ENCODE results near the gene SLCO1A2. TPM values are rescaled to one million over a fixed set of nuclear protein-coding genes. Genes with fewer than 3 reads are reported as not detected.

Gene SLCO1A2
- total and polyA plus RNA-seq, 2 of the 4 experiments (the other 2 are of a cell fraction): not detected

DNA sequence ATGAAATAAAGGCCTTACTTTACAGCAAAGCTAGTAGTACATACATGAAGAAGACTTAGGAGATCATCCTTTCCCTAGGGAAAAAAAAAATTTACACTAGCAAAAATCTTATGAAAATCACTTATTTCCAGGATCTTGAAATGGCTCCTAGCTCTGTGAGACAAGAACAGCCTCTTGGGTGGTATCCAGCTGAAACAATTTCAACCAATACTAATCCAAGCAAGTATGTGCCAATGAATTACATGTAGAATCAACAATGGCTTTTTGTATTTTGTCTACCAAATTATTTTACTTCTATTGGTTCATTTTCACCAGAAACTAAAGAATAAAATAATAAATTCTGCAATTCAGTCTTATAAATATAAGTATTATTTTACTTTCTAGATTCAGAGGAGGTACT, 2.7 kb upstream of the SLCO1A2 start:
- H4K20me1 ChIP-seq (ENCODE audit: insufficient read depth, low read length): no peaks in the 10 kb centered on the region
- no peak overlapping the region for H3K14ac ChIP-seq (replicated peaks; ENCODE audit: low read depth, low read length)
- no peak overlapping the region for H3K4me3 ChIP-seq (ENCODE audit: insufficient read depth, low read depth, low read length)
- no peak overlapping the region for H3K9ac ChIP-seq (ENCODE audit: low read depth, low read length)
- H3K27ac ChIP-seq (ENCODE audit: insufficient read depth, low read length): no peak overlapping the region
- 0 out of 2 replicates have a peak, but pooled peaks cover 2% of the 10 kb centered on the region for H3K9me3 ChIP-seq (ENCODE audit: control insufficient read depth, insufficient read depth, low read length)
- no peaks in the 10 kb centered on the region for H3K79me1 ChIP-seq (ENCODE audit: low read depth in 1 of 2, low read length in 2 of 2)
- TF ChIP-seq MAZ (IDR thresholded peaks at IDR 0.05; ENCODE audit: borderline replicate concordance, low read depth, low read length): no peak
- no peak for TF ChIP-seq RCOR1 (IDR thresholded peaks at IDR 0.05; ENCODE audit: insufficient replicate concordance, low read length)
- no peak for TF ChIP-seq FOS (IDR thresholded peaks at IDR 0.05; ENCODE audit: low read depth, low read length)
- no peak for TF ChIP-seq RFX5 (IDR thresholded peaks at IDR 0.05; ENCODE audit: low read depth, low read length)
- TF ChIP-seq NFE2L2 (IDR thresholded peaks at IDR 0.05; ENCODE audit: low read depth, low read length): no peak
- TF ChIP-seq, protein P1, sequence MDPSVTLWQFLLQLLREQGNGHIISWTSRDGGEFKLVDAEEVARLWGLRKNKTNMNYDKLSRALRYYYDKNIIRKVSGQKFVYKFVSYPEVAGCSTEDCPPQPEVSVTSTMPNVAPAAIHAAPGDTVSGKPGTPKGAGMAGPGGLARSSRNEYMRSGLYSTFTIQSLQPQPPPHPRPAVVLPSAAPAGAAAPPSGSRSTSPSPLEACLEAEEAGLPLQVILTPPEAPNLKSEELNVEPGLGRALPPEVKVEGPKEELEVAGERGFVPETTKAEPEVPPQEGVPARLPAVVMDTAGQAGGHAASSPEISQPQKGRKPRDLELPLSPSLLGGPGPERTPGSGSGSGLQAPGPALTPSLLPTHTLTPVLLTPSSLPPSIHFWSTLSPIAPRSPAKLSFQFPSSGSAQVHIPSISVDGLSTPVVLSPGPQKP (IDR thresholded peaks at IDR 0.05; ENCODE audit: borderline replicate concordance, low read depth, low read length): no peak
- TF ChIP-seq CEBPB (IDR thresholded peaks at IDR 0.05; ENCODE audit: low read depth, low read length): no peak
- TF ChIP-seq, protein P2, sequence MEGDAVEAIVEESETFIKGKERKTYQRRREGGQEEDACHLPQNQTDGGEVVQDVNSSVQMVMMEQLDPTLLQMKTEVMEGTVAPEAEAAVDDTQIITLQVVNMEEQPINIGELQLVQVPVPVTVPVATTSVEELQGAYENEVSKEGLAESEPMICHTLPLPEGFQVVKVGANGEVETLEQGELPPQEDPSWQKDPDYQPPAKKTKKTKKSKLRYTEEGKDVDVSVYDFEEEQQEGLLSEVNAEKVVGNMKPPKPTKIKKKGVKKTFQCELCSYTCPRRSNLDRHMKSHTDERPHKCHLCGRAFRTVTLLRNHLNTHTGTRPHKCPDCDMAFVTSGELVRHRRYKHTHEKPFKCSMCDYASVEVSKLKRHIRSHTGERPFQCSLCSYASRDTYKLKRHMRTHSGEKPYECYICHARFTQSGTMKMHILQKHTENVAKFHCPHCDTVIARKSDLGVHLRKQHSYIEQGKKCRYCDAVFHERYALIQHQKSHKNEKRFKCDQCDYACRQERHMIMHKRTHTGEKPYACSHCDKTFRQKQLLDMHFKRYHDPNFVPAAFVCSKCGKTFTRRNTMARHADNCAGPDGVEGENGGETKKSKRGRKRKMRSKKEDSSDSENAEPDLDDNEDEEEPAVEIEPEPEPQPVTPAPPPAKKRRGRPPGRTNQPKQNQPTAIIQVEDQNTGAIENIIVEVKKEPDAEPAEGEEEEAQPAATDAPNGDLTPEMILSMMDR (conservative IDR thresholded peaks at IDR 0.05; ENCODE audit: low read depth, low read length): no peak
- TF ChIP-seq, protein P3, sequence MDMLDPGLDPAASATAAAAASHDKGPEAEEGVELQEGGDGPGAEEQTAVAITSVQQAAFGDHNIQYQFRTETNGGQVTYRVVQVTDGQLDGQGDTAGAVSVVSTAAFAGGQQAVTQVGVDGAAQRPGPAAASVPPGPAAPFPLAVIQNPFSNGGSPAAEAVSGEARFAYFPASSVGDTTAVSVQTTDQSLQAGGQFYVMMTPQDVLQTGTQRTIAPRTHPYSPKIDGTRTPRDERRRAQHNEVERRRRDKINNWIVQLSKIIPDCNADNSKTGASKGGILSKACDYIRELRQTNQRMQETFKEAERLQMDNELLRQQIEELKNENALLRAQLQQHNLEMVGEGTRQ (IDR thresholded peaks at IDR 0.05; ENCODE audit: low read depth, low read length): no peak
- no peak for TF ChIP-seq SMC3 (IDR thresholded peaks at IDR 0.05; ENCODE audit: low read depth, low read length)
- TF ChIP-seq MAFK (IDR thresholded peaks at IDR 0.05; ENCODE audit: low read depth, low read length): no peak
- TF ChIP-seq POLR2A (IDR thresholded peaks at IDR 0.05; ENCODE audit: low read depth, low read length): no peak
- no peak for TF ChIP-seq CHD1 (IDR thresholded peaks at IDR 0.05; ENCODE audit: low read depth, low read length)
- no peak for TF ChIP-seq BHLHE40 (IDR thresholded peaks at IDR 0.05; ENCODE audit: low read depth, low read length)
- H3K18ac ChIP-seq (ENCODE audit: low read depth, low read length): no peak overlapping the region
- H2BK5ac ChIP-seq (ENCODE audit: low read depth, low read length, poor library complexity, severe bottlenecking): no peak overlapping the region
- no peaks in the 10 kb centered on the region for H3K27me3 ChIP-seq (ENCODE audit: control insufficient read depth, insufficient read depth, low read length)
- no peak overlapping the region for H3K23ac ChIP-seq (ENCODE audit: low read depth, low read length)
- no peak overlapping the region for H2AFZ ChIP-seq (replicated peaks; ENCODE audit: low read length, poor library complexity)
- H4K91ac ChIP-seq (ENCODE audit: insufficient read depth, low read depth, low read length): no peak overlapping the region
- no peaks in the 10 kb centered on the region for H3K4me1 ChIP-seq (ENCODE audit: control insufficient read depth, insufficient read depth, low read length)
- H3K56ac ChIP-seq (ENCODE audit: extremely low read depth, insufficient read depth, low read length): no peak overlapping the region
- H4K5ac ChIP-seq (ENCODE audit: low read depth, low read length): no peak overlapping the region
- no peak overlapping the region for H4K8ac ChIP-seq (ENCODE audit: low read depth in 2 of 2, low read length in 2 of 2)
- H3K9me1 ChIP-seq (ENCODE audit: insufficient read depth, low read length): no peaks in the 10 kb centered on the region
- no peak overlapping the region for H2BK15ac ChIP-seq (ENCODE audit: low read depth, low read length)
- no peak overlapping the region for H2BK120ac ChIP-seq (ENCODE audit: low read depth, low read length)
- in situ Hi-C loops (cut with MboI; ENCODE audit: low sequenced_read_pairs): no loop called here
- no peak for ATAC-seq (ENCODE audit: low read depth)
- intact Hi-C loops (cut with micrococcal nuclease): no loop called here
- H2AK9ac ChIP-seq (replicated peaks; ENCODE audit: low read depth, low read length, poor library complexity): no peak overlapping the region
- no peak overlapping the region for H2AK5ac ChIP-seq (ENCODE audit: low read depth, low read length)
- no peak overlapping the region for H2BK20ac ChIP-seq (ENCODE audit: low read depth, low read length)
- CTCF ChIA-PET: no interaction called here
- POLR2A ChIA-PET (ENCODE audit: unreplicated experiment): no interaction called here
- no peak overlapping the region for H3K4me2 ChIP-seq (ENCODE audit: low read depth, low read length)
- no peak overlapping the region for H3K4ac ChIP-seq (ENCODE audit: low read depth, low read length)
- H3K36me3 ChIP-seq (ENCODE audit: control insufficient read depth, insufficient read depth, low read length): no peaks in the 10 kb centered on the region
- no TSS peak for BruUV-seq (replicated peaks)
- DNase-seq: no peak
- dilution Hi-C loops (cut with HindIII; ENCODE audit: low sequenced_read_pairs, unreplicated experiment): no loop called here
